Nephron (organoid): Measurements from ENCODE around the gene TSPAN7.
A peak's percentile ranks its signal among the peaks of the same experiment; 100 is the strongest.

ENCODE experiments used
- H3K27ac Mint-ChIP-seq, 3 experiments: 2 replicates each; pipeline ENCODE4 v1.8.0; 2020; ENCODE audit warnings: mixed read lengths in 3 of 3, mild to moderate bottlenecking in 2 of 3, moderate library complexity in 1 of 3
- H3K27me3 Mint-ChIP-seq: 2 replicates; pipeline ENCODE4 v1.8.0; 2021; ENCODE audit warnings: low read depth, mild to moderate bottlenecking, moderate library complexity, mixed read lengths
- H3K36me3 Mint-ChIP-seq: 2 replicates; pipeline ENCODE4 v1.8.0; 2020; ENCODE audit warnings: low read depth, mixed read lengths
- H3K4me1 Mint-ChIP-seq: 2 replicates; pipeline ENCODE4 v1.8.0; 2020; ENCODE audit warnings: mixed read lengths
- H3K4me3 Mint-ChIP-seq, 3 experiments: 2 replicates each; pipeline ENCODE4 v1.8.0; 2020; ENCODE audit warnings: mild to moderate bottlenecking in 3 of 3, mixed read lengths in 3 of 3, moderate library complexity in 2 of 3
- H3K9me3 Mint-ChIP-seq: 2 replicates; pipeline ENCODE4 v1.8.0; 2020; ENCODE audit warnings: mixed read lengths
- TF ChIP-seq, protein P1 (sequence below), 3 experiments: fragments of 200-600 bp; sonication (generic); IDR thresholded peaks; one replicate each; pipeline ENCODE4 v1.5.0; 2021; ENCODE audit warnings: antibody characterized with exemption in 3 of 3; ENCODE audit not compliant: unreplicated experiment in 3 of 3

Gene TSPAN7

DNA sequence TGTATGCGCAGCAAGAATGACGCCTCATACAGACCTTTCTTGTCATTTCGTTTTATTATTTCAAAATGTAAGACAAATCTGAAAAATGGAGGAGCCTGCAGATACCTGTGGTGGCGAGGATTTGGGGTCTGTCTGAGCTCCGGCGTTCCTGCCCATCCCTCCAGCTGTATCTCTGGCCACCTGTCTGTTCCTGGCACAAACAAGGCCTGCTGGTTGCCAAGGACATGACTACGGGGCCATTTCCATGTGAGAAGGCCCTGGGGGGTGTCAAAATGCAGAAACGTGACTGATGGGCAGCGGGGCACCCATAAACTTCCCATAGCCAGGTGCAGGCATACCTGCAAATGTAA lies 591 bp upstream of the TSPAN7 start:
- Mint-ChIP-seq H3K36me3 (no peaks in the 10 kb centered on the region), H3K4me3 (peak overlapping the region; percentile 62 to 78 (median 73)), H3K27me3 (no peaks in the 10 kb centered on the region), H3K27ac (no peak overlapping the region), H3K4me1 (no peaks in the 10 kb centered on the region), H3K9me3 (peaks cover 4% of the 10 kb centered on the region)
- TF ChIP-seq, protein P1, sequence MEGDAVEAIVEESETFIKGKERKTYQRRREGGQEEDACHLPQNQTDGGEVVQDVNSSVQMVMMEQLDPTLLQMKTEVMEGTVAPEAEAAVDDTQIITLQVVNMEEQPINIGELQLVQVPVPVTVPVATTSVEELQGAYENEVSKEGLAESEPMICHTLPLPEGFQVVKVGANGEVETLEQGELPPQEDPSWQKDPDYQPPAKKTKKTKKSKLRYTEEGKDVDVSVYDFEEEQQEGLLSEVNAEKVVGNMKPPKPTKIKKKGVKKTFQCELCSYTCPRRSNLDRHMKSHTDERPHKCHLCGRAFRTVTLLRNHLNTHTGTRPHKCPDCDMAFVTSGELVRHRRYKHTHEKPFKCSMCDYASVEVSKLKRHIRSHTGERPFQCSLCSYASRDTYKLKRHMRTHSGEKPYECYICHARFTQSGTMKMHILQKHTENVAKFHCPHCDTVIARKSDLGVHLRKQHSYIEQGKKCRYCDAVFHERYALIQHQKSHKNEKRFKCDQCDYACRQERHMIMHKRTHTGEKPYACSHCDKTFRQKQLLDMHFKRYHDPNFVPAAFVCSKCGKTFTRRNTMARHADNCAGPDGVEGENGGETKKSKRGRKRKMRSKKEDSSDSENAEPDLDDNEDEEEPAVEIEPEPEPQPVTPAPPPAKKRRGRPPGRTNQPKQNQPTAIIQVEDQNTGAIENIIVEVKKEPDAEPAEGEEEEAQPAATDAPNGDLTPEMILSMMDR (IDR thresholded peaks at IDR 0.05; ENCODE audit: unreplicated experiment in 3 of 3) = no peak

DNA sequence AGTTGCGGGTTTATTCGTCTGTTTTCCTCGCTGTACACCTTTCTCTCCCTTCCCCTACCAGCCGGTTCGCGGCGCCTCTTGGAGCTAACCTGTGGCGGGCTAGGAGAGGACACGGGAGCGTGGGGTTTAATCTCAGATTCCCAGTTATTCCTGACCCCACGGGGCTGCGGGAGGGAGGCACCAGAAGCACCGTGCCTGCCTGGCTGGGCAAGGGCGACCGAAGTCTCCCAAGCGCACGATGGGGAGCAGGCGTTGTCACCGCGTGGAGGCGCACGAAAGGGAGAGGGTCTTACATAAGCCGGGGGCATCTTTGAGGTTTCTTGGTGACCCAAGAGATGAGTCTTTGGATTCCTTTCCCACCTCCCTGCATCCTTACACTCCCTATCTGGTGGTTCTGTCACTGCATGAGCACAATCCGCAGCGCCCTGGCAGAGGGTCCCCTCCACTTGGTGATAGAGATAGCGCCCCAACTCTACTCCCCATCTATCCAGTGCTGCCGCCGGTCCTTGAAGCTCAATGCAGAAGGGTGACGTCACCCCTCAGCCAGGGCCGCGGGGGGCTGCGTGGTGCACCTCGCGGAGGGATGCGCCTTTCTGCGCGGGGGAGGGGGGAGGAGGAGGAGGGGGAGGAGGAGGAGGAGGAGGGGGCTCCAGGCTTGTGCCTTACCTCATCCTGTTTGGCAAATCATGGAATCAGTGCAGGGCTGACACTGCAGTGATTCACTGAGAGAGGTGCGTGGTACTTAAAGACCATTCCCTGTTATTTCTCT lies 793 bp downstream of the TSPAN7 start:
- TF ChIP-seq, protein P1 (IDR thresholded peaks at IDR 0.05; ENCODE audit: unreplicated experiment in 3 of 3) = no peak
- Mint-ChIP-seq H3K4me3 (peak overlapping the region; percentile 89 to 93 (median 93)), H3K4me1 (no peaks in the 10 kb centered on the region), H3K36me3 (no peaks in the 10 kb centered on the region), H3K27me3 (no peaks in the 10 kb centered on the region), H3K27ac (peak overlapping the region in 1 of 3 experiments; percentile 55), H3K9me3 (peaks cover 4% of the 10 kb centered on the region)

DNA sequence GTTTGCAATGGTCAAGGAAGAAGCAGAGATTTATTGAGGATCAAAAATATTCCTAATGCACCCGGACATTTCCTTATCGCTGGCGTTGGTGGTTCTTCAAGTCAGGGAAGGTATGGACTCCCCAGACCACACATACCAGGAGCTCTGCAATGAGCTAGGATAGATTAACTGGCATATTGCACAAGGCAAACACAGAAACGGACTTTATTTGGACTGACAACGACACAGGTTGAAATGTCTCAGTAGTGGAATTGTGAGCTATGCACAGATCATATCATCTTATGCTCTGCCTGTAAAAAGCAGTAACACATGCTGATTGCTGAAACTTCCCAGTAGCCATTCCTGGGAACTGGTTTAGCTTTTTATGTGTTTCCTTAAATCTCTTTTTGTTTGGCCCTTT lies 1.7 kb downstream of the TSPAN7 start:
- Mint-ChIP-seq H3K4me1 (no peaks in the 10 kb centered on the region), H3K4me3 (peak overlapping the region; percentile 89 to 93 (median 93)), H3K36me3 (no peaks in the 10 kb centered on the region), H3K27ac (no peak overlapping the region), H3K27me3 (no peaks in the 10 kb centered on the region), H3K9me3 (no peaks in the 10 kb centered on the region)
- TF ChIP-seq, protein P1 (IDR thresholded peaks at IDR 0.05; ENCODE audit: unreplicated experiment in 3 of 3) = no peak

DNA sequence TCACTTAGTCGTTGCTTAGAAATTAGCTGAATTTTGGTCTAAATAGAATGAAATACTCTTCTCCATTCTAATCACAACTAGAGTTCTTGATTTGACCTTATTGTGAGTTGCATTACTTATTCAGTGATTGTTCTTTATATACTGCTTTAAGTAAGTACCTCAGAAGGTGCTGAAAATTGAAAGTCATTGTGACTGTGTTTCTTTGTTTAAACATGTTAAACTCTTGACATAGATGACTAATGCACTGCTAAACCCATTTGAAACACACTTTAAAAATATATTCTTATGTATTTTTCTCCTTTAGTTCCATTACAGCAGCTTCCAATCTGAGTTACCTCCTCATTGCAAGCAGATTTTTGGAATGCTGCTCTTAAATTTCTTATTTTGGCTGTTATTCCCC lies 9.1 kb downstream of the TSPAN7 start:
- Mint-ChIP-seq H3K27me3 (no peaks in the 10 kb centered on the region), H3K4me3 (no peak overlapping the region), H3K27ac (no peak overlapping the region), H3K9me3 (no peaks in the 10 kb centered on the region), H3K4me1 (peaks cover 4% of the 10 kb centered on the region), H3K36me3 (no peaks in the 10 kb centered on the region)
- TF ChIP-seq, protein P1 (IDR thresholded peaks at IDR 0.05; ENCODE audit: unreplicated experiment in 3 of 3) = no peak

DNA sequence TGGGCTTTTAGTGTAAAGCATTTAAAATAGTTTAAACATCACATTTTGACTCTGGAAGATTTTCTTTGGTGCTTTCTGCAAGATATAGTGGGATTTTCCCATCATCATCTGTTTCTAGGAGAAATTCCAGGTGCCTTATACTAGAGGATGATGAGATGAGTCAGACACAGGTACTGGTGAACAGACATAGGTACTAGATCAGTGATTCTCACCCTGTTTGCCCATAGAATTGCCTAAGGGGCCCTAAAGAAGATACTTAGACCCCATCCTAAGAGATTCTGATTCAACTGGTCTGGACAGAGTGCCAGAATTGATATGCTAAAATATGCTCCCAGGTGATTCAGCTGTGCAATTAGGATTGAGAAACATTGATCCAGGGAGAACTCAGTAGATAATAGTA lies 9.7 kb downstream of the TSPAN7 start:
- peaks cover 4% of the 10 kb centered on the region for H3K4me1 Mint-ChIP-seq
- H3K9me3 Mint-ChIP-seq = no peaks in the 10 kb centered on the region
- no peaks in the 10 kb centered on the region for H3K36me3 Mint-ChIP-seq
- TF ChIP-seq, protein P1 (IDR thresholded peaks at IDR 0.05; ENCODE audit: unreplicated experiment in 3 of 3) = no peak
- no peak overlapping the region for H3K27ac Mint-ChIP-seq
- H3K4me3 Mint-ChIP-seq = no peak overlapping the region
- H3K27me3 Mint-ChIP-seq = no peaks in the 10 kb centered on the region

DNA sequence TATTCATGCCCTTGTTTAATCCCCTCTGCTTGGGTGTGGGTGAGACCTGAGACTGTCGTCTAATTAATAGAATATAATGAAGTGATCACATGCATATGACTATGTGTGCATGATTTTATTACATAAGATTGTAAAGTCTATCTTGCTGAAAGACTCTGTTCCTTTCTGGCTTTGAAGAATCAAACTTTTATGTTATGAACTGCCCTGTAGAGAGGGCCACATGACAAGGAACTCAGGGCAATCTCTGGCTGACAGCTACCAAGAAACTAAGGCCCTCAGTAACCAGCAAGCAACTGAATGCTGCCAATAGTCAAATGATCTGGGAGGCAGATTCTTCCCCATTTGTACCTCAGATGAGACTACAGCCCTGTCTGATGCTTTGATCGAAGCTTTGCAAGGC lies 13.5 kb downstream of the TSPAN7 start:
- TF ChIP-seq, protein P1 (IDR thresholded peaks at IDR 0.05; ENCODE audit: unreplicated experiment in 3 of 3) = no peak
- no peaks in the 10 kb centered on the region for H3K27me3 Mint-ChIP-seq
- H3K36me3 Mint-ChIP-seq = no peaks in the 10 kb centered on the region
- peaks cover 4% of the 10 kb centered on the region for H3K4me1 Mint-ChIP-seq
- no peak overlapping the region for H3K4me3 Mint-ChIP-seq
- H3K9me3 Mint-ChIP-seq = no peaks in the 10 kb centered on the region
- no peak overlapping the region for H3K27ac Mint-ChIP-seq
